Measurements from ENCODE around the gene RAC3.

RAC3 gene

DNA sequence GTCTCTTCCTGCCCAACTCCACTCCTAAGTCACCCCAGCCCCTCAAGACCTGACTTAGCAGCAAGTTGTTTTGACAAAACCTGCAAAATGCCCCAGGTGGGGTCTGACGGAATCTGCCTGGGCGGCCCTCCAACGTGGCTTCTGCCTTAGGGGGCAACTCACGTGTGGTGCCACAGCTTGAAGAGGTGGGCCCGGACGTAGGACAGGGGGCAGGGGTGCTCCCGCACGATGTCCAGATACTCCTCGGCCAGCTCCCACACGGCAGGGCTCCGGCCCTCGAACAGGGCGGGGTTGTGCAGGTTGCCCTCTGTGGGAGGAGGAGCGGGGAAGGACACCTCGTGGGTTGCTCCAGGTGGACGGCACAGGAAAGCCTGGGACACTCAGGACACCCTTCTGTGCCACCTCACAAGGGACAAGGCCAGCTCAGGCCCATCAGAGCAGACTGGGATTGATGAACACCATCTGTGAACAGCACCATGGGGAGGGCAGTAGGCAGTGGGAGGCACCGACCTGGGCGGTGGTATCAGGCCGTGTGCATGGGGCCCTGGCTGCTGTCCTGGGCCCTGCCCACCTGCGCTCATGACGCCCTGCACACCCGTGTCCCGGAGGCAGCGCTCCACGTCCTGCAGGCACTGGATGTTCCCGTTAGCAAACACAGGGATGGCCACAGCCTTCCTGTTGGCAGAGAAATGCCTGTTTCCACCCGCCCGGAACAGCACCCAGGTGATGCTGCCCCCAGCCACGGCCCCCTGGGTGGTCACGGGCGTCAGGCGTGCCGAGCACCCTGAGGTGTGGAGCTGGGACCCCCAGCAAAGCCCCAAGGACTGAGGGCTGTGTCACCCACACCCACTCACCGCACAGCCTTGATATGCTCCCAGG is 29.8 kb downstream of the RAC3 start:
- no peak overlapping the region for H3K27ac ChIP-seq
- H3K4me3 ChIP-seq = no peak overlapping the region

- H3K4me3 ChIP-seq = no peak overlapping the region
- no peak overlapping the region for H3K27ac ChIP-seq
Observed at GRCh38 chr17:82062076-82062983, 30.9 kb downstream of the RAC3 start.

GRCh38 chr17:82062984-82063368 is 31.5 kb downstream of the RAC3 start:
- no peak overlapping the region for H3K4me3 ChIP-seq
- no peak overlapping the region for H3K27ac ChIP-seq

GRCh38 chr17:82063424-82064415 is 32.2 kb downstream of the RAC3 start:
- Histone ChIP-seq H3K27ac (peak overlapping the region in 3 of 21 experiments; percentile 12 to 96 (median 89)), H3K4me3 (peak overlapping the region in 2 of 7 experiments; percentile 58 to 93)

- peak overlapping the region; percentile 58 to 95 (median 67) for H3K4me3 ChIP-seq
- H3K27ac ChIP-seq = peak overlapping the region in 20 of 21 experiments; percentile 18 to 96 (median 89)
Observed at GRCh38 chr17:82064433-82065192, 33.1 kb downstream of the RAC3 start.

GRCh38 chr17:82065193-82065637 is 33.7 kb downstream of the RAC3 start:
- peak overlapping the region; percentile 18 to 96 (median 89) for H3K27ac ChIP-seq
- H3K4me3 ChIP-seq = peak overlapping the region; percentile 58 to 95 (median 67)

DNA sequence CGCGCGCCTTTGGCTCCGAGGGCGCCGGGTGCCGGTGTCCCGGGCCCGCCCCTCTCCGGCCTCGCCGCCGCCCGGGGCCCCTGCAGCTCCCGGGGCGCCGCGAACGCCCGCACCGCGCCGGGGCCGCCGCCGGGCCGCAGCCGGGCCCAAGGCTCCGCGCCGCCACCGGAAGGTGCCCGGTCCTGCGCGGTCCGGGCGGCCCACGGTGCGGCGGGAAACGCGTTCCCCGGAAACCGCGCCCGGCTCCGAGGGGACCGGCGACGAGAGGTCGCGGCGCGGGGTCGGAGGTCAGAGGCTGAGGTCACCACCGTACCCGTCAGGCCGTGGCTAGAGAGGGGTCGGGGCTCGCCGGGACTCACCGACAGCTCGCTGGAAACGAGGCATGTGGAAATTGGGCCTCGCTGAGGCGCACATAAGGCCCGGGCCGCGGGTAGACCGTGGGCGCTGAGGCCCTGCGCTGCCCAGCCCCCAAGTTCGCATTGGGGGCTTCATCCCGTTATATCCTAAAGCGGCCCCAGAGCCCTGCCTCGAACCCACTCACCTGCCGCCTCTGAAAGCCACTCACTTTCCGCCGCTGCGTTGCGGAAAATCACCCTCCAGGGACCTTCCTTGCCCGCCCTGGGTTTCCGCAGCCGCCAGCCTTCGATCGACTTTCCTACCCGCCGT is 34.3 kb downstream of the RAC3 start, which contains the start of gene DUS1L:
Gene DUS1L (minus strand): TSS at position 167 of the 666 bp plus-strand sequence. CDS start 745 bp downstream, outside the sequence.
- Histone ChIP-seq H3K27ac (peak within 1 kb of the TSS; percentile 54 to 96 (median 90)), H3K4me3 (peak within 1 kb of the TSS; percentile 58 to 95 (median 67))

GRCh38 chr17:82070611-82071010 is 39.1 kb downstream of the RAC3 start:
- Histone ChIP-seq H3K4me3 (no peak overlapping the region), H3K27ac (no peak overlapping the region)

- no peak overlapping the region for H3K4me3 ChIP-seq
- no peak overlapping the region for H3K27ac ChIP-seq
Observed at GRCh38 chr17:82072827-82073226, 41.3 kb downstream of the RAC3 start.

DNA sequence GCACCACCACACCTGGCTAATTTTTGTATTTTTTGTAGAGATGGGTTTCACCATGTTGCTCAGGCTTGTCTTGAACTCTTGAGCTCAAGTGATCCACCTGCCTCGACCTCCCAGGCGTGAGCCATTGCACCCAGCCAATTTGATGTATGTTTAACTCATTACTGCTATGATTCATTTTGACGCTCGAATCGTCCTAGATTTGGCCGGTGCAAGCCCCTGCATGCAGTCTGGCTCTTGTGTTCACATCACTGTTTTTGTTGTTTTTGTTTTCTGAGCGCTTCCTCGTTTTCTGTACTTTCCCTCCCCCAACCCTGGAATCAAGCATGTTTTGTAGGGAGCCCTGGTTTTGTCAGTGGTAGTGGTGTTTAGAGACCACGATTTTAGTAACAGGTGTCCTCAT is 42.0 kb downstream of the RAC3 start:
- no peak overlapping the region for H3K27ac ChIP-seq
- no peak overlapping the region for H3K4me3 ChIP-seq

DNA sequence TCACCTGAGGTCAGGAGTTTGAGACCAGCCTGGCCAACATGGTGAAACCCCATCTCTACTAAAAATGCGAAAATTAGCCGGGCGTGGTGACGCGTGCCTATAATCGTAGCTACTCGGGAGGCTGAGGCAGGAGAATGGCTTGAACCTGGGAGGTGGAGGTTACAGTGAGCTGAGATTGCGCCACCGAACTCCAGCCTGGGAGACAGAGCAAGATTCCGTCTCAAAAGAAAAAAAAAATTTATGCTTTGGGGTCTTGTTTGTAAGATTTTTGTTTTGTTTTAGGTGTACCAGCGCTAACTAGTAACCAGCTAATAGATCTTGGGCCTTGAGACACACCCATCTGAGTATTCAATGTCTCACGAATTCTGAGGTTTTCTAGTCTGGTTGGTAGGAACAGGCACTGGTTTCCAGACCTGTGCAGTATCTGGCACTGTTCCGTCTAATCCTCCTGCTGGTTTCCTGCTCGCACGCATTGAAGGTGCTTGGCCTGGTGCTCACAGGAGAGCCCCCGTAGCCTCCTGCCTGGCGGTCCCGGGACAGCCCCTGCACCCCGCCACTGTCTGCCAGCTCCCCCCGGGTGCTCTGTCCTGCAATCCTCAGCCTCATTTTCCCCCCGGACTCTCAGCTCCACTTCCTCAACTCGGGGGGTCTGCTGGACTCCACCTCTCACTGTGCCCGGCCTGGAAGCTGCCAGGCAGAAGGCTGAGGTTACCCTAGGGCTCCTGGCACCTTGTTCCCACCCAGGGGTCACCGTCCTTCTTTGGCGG is 44.7 kb downstream of the RAC3 start:
- Histone ChIP-seq H3K4me3 (no peak overlapping the region), H3K27ac (no peak overlapping the region)

GRCh38 chr17:82076785-82077591 is 45.5 kb downstream of the RAC3 start:
- no peak overlapping the region for H3K27ac ChIP-seq
- no peak overlapping the region for H3K4me3 ChIP-seq

DNA sequence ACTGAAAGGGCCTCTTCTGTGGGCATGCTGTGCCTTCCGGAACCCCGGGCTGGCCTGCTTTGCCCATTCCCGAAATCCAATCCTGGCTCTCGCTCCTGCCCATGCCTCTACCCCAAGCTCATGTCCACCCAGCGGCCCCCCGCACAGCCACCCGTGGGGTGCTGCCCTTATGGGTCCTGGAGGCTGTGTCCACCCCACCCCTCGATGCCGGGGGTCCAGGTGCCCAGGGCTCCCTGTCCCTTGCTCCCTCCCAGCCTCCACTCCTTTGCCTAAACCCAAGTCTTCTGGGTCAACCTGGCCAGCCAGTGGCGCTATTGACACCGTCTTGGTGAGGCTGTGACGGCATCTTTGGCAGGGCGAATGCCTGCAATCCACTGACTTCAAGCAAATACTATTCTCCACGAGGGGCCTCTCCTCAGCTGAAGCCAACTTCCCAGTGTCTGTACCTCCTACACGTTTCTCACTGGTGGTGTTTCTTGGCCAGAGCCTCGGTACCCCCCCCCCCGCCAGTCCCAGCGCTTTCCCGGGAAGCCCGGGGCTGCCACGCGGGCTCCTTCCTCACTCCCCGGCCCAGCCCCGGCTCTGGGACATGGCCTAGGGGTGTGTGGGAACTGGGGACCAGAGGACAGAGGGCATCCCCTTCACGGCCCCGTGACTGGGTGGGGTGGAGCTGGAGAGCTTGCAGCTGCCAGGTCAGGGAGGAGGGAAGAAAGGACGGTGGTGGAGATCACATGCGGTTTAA is 46.3 kb downstream of the RAC3 start:
- Histone ChIP-seq H3K27ac (peak overlapping the region in 1 of 21 experiments; percentile 30), H3K4me3 (no peak overlapping the region)

- no peak overlapping the region for H3K4me3 ChIP-seq
- H3K27ac ChIP-seq = peak overlapping the region in 1 of 21 experiments; percentile 30
Observed at GRCh38 chr17:82078433-82078832, 47.0 kb downstream of the RAC3 start.

DNA sequence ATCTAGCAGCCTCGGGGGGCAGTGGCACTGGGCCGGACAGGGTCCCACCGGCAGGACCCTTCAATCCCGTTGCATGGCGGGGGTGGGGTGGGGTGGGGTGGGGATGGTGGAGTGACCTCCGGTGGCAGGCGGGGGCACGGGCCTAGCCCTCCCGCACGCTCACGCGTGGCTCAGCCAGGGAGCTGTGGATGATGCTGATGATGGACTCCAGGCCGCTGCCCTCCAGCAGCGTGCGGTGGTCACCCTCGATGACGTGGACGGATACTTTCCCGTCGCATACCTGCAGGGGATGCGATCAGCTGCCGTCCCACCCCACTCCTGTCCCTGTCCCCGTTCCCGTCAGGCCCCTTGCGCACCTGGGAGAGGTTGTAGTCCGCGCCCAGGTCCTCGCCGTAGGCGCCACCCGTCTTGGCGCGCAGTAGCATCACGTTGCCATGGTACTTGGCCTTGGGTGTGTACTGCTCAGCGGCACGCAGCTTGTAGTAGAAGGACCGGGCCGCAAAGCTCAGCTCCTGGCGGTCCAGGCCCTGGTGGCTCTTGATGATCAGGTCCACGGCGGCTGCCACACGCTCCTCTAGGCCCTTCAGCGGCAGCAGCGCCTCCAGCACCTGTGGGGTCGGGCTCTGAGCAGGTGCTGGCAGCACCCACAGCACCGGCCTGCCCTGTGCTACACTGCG is 47.7 kb downstream of the RAC3 start:
- Histone ChIP-seq H3K27ac (no peak overlapping the region), H3K4me3 (no peak overlapping the region)
